CD4-positive, alpha-beta T cell (primary cell): ENCODE results near the gene PP2D1. TPM values are rescaled to one million over a fixed set of nuclear protein-coding genes. Genes with fewer than 3 reads are reported as not detected.

Experiments used
- ATAC-seq: fragments of 200-7000 bp; cut with Tn5 transposase; one replicate; pipeline ENCODE4 v1.10.0; 2022; ENCODE audit warnings: mild to moderate bottlenecking; ENCODE audit not compliant: poor library complexity
- CTCF ChIA-PET: fragments of 350-600 bp; sonication (Branson Sonifier 250); formaldehyde crosslinking; loops from one replicate; lab custom pipeline; 2021; ENCODE audit warnings: antibody characterized with exemption, inconsistent platforms; lab: Charles Lee
- POLR2A ChIA-PET: fragments of 350-600 bp; sonication (Branson Sonifier 250); formaldehyde crosslinking; loops from one replicate; lab custom pipeline; 2021; ENCODE audit warnings: antibody characterized with exemption, inconsistent platforms; lab: Charles Lee
- DNase-seq, 14 experiments: peaks; one replicate each; pipeline ENCODE4 v3.0.0-alpha.2; 2013 to 2020; ENCODE audit warnings: mixed read lengths in 2 of 14
- H3K27ac ChIP-seq, 2 donors: one replicate each; pipeline versions ENCODE4 v1.5.1 to v1.7.0; 2013; ENCODE audit warnings: low read length in 2 of 2, low read depth in 1 of 2, mild to moderate bottlenecking in 1 of 2
- H3K27me3 ChIP-seq, 2 experiments: 1 replicate in 1 of 2; 2 replicates in 1 of 2; pipeline versions ENCODE4 v1.6.1 to v1.7.0; 2013; ENCODE audit warnings: low read length in 2 of 2, control low read depth in 1 of 2, mild to moderate bottlenecking in 1 of 2, moderate library complexity in 1 of 2; ENCODE audit not compliant: insufficient read depth in 2 of 2, control insufficient read depth in 1 of 2
- H3K36me3 ChIP-seq: one replicate; pipeline ENCODE4 v1.6.1; 2013; ENCODE audit warnings: low read length, control low read depth; ENCODE audit not compliant: insufficient read depth
- H3K4me1 ChIP-seq: one replicate; pipeline ENCODE4 v1.6.1; 2013; ENCODE audit warnings: low read length, control low read depth; ENCODE audit not compliant: insufficient read depth
- H3K4me3 ChIP-seq: one replicate; pipeline ENCODE4 v1.5.1; 2013; ENCODE audit warnings: mild to moderate bottlenecking, low read length, moderate library complexity
- H3K9me3 ChIP-seq, 2 experiments: 1 replicate in 1 of 2; 2 replicates in 1 of 2; pipeline versions ENCODE4 v1.6.1 to v1.7.0; 2013; ENCODE audit warnings: low read length in 2 of 2, mild to moderate bottlenecking in 2 of 2, control low read depth in 1 of 2, moderate library complexity in 1 of 2; ENCODE audit not compliant: control insufficient read depth in 1 of 2, insufficient read depth in 1 of 2
- H3K27ac Mint-ChIP-seq: one replicate; pipeline ENCODE4 v1.8.0; 2020; ENCODE audit warnings: mixed read lengths
- H3K27me3 Mint-ChIP-seq: one replicate; pipeline ENCODE4 v1.8.0; 2021; ENCODE audit warnings: mixed read lengths
- H3K36me3 Mint-ChIP-seq: one replicate; pipeline ENCODE4 v1.8.0; 2021; ENCODE audit warnings: low read depth, mixed read lengths
- H3K4me1 Mint-ChIP-seq: one replicate; pipeline ENCODE4 v1.8.0; 2021; ENCODE audit warnings: low read depth, mixed read lengths
- H3K4me3 Mint-ChIP-seq: one replicate; pipeline ENCODE4 v1.8.0; 2020; ENCODE audit warnings: mild to moderate bottlenecking, mixed read lengths
- H3K9me3 Mint-ChIP-seq: one replicate; pipeline ENCODE4 v1.8.0; 2020; ENCODE audit warnings: mixed read lengths
- CTCF ChIP-seq: fragments of 200-600 bp; IDR thresholded peaks from one replicate; pipeline ENCODE4 v1.8.0; 2022; ENCODE audit warnings: antibody characterized with exemption, mild to moderate bottlenecking
- intact Hi-C, 2 experiments: fragments of 100-400 bp; cut with DNase I in 1 of 2; cut with micrococcal nuclease in 1 of 2; formaldehyde crosslinking; loops; one replicate each; pipeline versions ENCODE4 v1.15.1 to v1.9.0; 2023 to 2025; cut with DNase I, micrococcal nuclease
- polyA plus RNA-seq, 2 donors: library from polyadenylated mRNA; unstranded; fragments of 120-200 nt; gene quantifications; one replicate each; pipeline ENCODE4 v1.2.1, GENCODE V29; 2013
- total RNA-seq, 174 experiments: library from RNA in 2 of 174; stranded (reverse) in 2 of 174; gene quantifications; one replicate each; pipeline ENCODE4 v1.2.3 and lab custom pipeline; 2021 to 2026

Gene PP2D1
- total RNA-seq (not detected), total RNA-seq (lab: John Stamatoyannopoulos, UW) (0 to 0.16 (median 0) reads per million in 172 experiments)
- 1.00 TPM for polyA plus RNA-seq (2013, experiment 1 of 2)
- polyA plus RNA-seq (2013, experiment 2 of 2) = 1.2 TPM

GRCh38 chr3:20012164-20012563 is at the start of gene PP2D1:
PP2D1 (minus strand) TSS chr3:20012264; CDS start chr3:20012072, 192 bp downstream.
- H3K4me1 ChIP-seq = no peaks in the 10 kb centered on the region
- no peak within 1 kb of the TSS for H3K4me3 ChIP-seq
- H3K27me3 ChIP-seq = no peaks in the 10 kb centered on the region
- H3K27ac ChIP-seq = no peak within 1 kb of the TSS
- H3K36me3 Mint-ChIP-seq = no peaks in the 10 kb centered on the region
- no peak within 1 kb of the TSS for H3K4me3 Mint-ChIP-seq
- DNase-seq (no peak), ATAC-seq (no peak)
- ChIA-PET CTCF (no interaction called here), POLR2A (no interaction called here)
- no peak for TF ChIP-seq CTCF
- no peaks in the 10 kb centered on the region for H3K4me1 Mint-ChIP-seq
- intact Hi-C loops = no loop called here
- no peaks in the 10 kb centered on the region for H3K9me3 Mint-ChIP-seq
- H3K36me3 ChIP-seq = no peaks in the 10 kb centered on the region
- H3K27me3 Mint-ChIP-seq = no peaks in the 10 kb centered on the region
- H3K27ac Mint-ChIP-seq = no peak within 1 kb of the TSS
- peaks cover 0 to 3% of the 10 kb centered on the region in 2 experiments for H3K9me3 ChIP-seq

GRCh38 chr3:20060974-20061685 is 49.1 kb upstream of the PP2D1 start:
- H3K4me3 ChIP-seq = no peak overlapping the region
- no peaks in the 10 kb centered on the region for H3K9me3 ChIP-seq
- Mint-ChIP-seq H3K36me3 (peaks cover 6% of the 10 kb centered on the region), H3K4me3 (peak overlapping the region; percentile 38), H3K4me1 (peaks cover 55% of the 10 kb centered on the region), H3K27ac (peak overlapping the region; percentile 42), H3K27me3 (no peaks in the 10 kb centered on the region), H3K9me3 (no peaks in the 10 kb centered on the region)
- peaks cover 6% of the 10 kb centered on the region for H3K36me3 ChIP-seq
- ATAC-seq (no peak), DNase-seq (peak in 3 of 14 experiments; percentile 40 to 42 (median 40))
- peak overlapping the region in 1 of 2 donors; percentile 1 for H3K27ac ChIP-seq
- H3K27me3 ChIP-seq = no peaks in the 10 kb centered on the region
- no peak for TF ChIP-seq CTCF
- CTCF ChIA-PET = interaction anchor here (0.6 kb wide), 1 partner anchor 47 kb away, joined by 3 read pairs; no protein-coding TSS in a partner anchor
- POLR2A ChIA-PET = interaction anchor here (0.6 kb wide), 1 partner anchor 45 kb away, joined by 3 read pairs; no protein-coding TSS in a partner anchor
- peaks cover 39% of the 10 kb centered on the region for H3K4me1 ChIP-seq
- intact Hi-C loops = no loop called here

GRCh38 chr3:20059929-20060328 is 47.9 kb upstream of the PP2D1 start:
- no peaks in the 10 kb centered on the region for H3K9me3 ChIP-seq
- Mint-ChIP-seq H3K36me3 (peaks cover 6% of the 10 kb centered on the region), H3K27ac (no peak overlapping the region), H3K27me3 (no peaks in the 10 kb centered on the region), H3K9me3 (no peaks in the 10 kb centered on the region), H3K4me1 (peaks cover 44% of the 10 kb centered on the region), H3K4me3 (no peak overlapping the region)
- no peak for ATAC-seq
- intact Hi-C loops = loop anchor here in 1 of 2 experiments (5.0 kb wide), 1 partner anchor 113 kb away; the partner anchor contains the start of gene RAB5A
- no peaks in the 10 kb centered on the region for H3K27me3 ChIP-seq
- POLR2A ChIA-PET = no interaction called here
- no peak for DNase-seq
- no peak overlapping the region for H3K27ac ChIP-seq
- TF ChIP-seq CTCF = no peak
- H3K4me1 ChIP-seq = peaks cover 39% of the 10 kb centered on the region
- H3K4me3 ChIP-seq = no peak overlapping the region
- H3K36me3 ChIP-seq = peaks cover 5% of the 10 kb centered on the region
- CTCF ChIA-PET = no interaction called here
